ENCODE data around the gene KCNAB1.
A peak's percentile ranks its signal among the peaks of the same experiment; 100 is the strongest.

KCNAB1 gene

GRCh38 chr3:156417559-156418132 lies 297.3 kb downstream of the KCNAB1 start:
- DNase-seq: no peak

- DNase-seq: no peak
These were observed 298.1 kb downstream of the KCNAB1 start for GRCh38 chr3:156418428-156418827.

GRCh38 chr3:156421534-156421933 lies 301.2 kb downstream of the KCNAB1 start:
- DNase-seq: no peak

GRCh38 chr3:156424758-156425157 lies 304.4 kb downstream of the KCNAB1 start:
- no peak for DNase-seq

- DNase-seq: no peak
These were observed 305.3 kb downstream of the KCNAB1 start for GRCh38 chr3:156425651-156426050.

GRCh38 chr3:156429125-156429524 lies 308.7 kb downstream of the KCNAB1 start:
- DNase-seq: no peak

GRCh38 chr3:156431334-156432124 lies 311.2 kb downstream of the KCNAB1 start:
- no peak for DNase-seq

GRCh38 chr3:156432563-156432962 lies 312.2 kb downstream of the KCNAB1 start:
- DNase-seq: no peak

GRCh38 chr3:156433138-156433537 lies 312.8 kb downstream of the KCNAB1 start:
- no peak for DNase-seq

- DNase-seq: no peak
These were observed 313.5 kb downstream of the KCNAB1 start for GRCh38 chr3:156433910-156434309.

- DNase-seq: no peak
These were observed 314.5 kb downstream of the KCNAB1 start for GRCh38 chr3:156434921-156435320.

- no peak for DNase-seq
These were observed 322.7 kb downstream of the KCNAB1 start for GRCh38 chr3:156443079-156443478.

- DNase-seq: no peak
These were observed 325.0 kb downstream of the KCNAB1 start for GRCh38 chr3:156445117-156446090.

- peak; percentile 16 to 20 for DNase-seq
These were observed 327.9 kb downstream of the KCNAB1 start for GRCh38 chr3:156448300-156448699.

GRCh38 chr3:156449710-156450574 lies 329.6 kb downstream of the KCNAB1 start:
- no peak for DNase-seq

GRCh38 chr3:156455839-156456238 lies 335.5 kb downstream of the KCNAB1 start:
- DNase-seq: no peak

GRCh38 chr3:156456771-156457224 lies 336.4 kb downstream of the KCNAB1 start:
- DNase-seq: no peak

GRCh38 chr3:156459434-156459833 lies 339.1 kb downstream of the KCNAB1 start:
- DNase-seq: no peak

- DNase-seq: no peak
These were observed 339.8 kb downstream of the KCNAB1 start for GRCh38 chr3:156460206-156460611.

GRCh38 chr3:156461889-156462288 lies 341.5 kb downstream of the KCNAB1 start:
- no peak for DNase-seq

- no peak for DNase-seq
These were observed 342.7 kb downstream of the KCNAB1 start for GRCh38 chr3:156463123-156463522.

- DNase-seq: no peak
These were observed 344.8 kb downstream of the KCNAB1 start for GRCh38 chr3:156465194-156465593.
